ENCODE measurements around the gene RPL35A.

GRCh38 chr3:197994736-197995135, 44.7 kb downstream of the RPL35A start:
- TF ChIP-seq CTCF (IDR thresholded peaks at IDR 0.05) (no peak), POLR2A (IDR thresholded peaks at IDR 0.05) (no peak)
